K562 (cell line): ENCODE measurements around the gene CYP4F3. TPM values are rescaled to one million over a fixed set of nuclear protein-coding genes. Genes with fewer than 3 reads are reported as not detected.

Experiments used
- ATAC-seq: fragments of 200-7000 bp; cut with Tn5 transposase; 3 replicates; pipeline ENCODE4 v1.9.1; 2020; ENCODE audit warnings: moderate library complexity
- BruUV-seq: library from RNA; stranded (reverse); fragments of 400-500 nt; replicated peaks from 2 replicates; lab custom pipeline; 2021; lab: Mats Ljungman, UMichigan
- CTCF ChIA-PET: fragments of 300-600 bp; formaldehyde crosslinking; extraction: SDS; loops from one replicate; lab custom pipeline; 2021; ENCODE audit warnings: low intra/inter-chr PET ratio; lab: Yijun Ruan, JAX
- POLR2A ChIA-PET: fragments of 300-600, 350-650 bp; sonication (Branson Sonifier 250); formaldehyde crosslinking; extraction: SDS; loops from one replicate; lab custom pipeline; 2021; ENCODE audit warnings: antibody characterized with exemption, inconsistent platforms; lab: Yijun Ruan, JAX
- DNase-seq, 4 experiments: peaks; one replicate each; pipeline versions ENCODE4 v3.0.0 to v3.0.0-alpha.2; 2011 to 2018; ENCODE audit warnings: low spot score in 3 of 4, mixed read lengths in 3 of 4; ENCODE audit errors: extremely low read depth in 1 of 4
- FAIRE-seq: peaks from 2 replicates; lab custom pipeline; 2011; peaks lifted over from hg19 to GRCh38; lab: Jason Lieb, UNC
- H2AFZ ChIP-seq: 2 replicates; pipeline ENCODE4 v1.6.0; 2011; ENCODE audit warnings: low read depth, low read length, control low read depth, inconsistent platforms
- H3K27ac ChIP-seq: fragments of 200-600 bp; 3 replicates; pipeline ENCODE4 v1.8.0; 2011; ENCODE audit warnings: low read depth, mild to moderate bottlenecking, control low read depth, inconsistent platforms, low read length, moderate library complexity, mixed read lengths; ENCODE audit errors: extremely low read depth
- H3K27me3 ChIP-seq, 2 experiments: fragments of 300-600 bp in 1 of 2; 2 replicates in 1 of 2; 3 replicates in 1 of 2; pipeline versions ENCODE4 v1.6.0 to v1.8.0; 2011; ENCODE audit warnings: inconsistent platforms in 2 of 2, low read length in 2 of 2, mild to moderate bottlenecking in 1 of 2, mixed read lengths in 1 of 2, moderate library complexity in 1 of 2; ENCODE audit not compliant: control insufficient read depth in 2 of 2, insufficient read depth in 2 of 2
- H3K36me3 ChIP-seq: fragments of 300-600 bp; 3 replicates; pipeline ENCODE4 v1.8.0; 2011; ENCODE audit warnings: mild to moderate bottlenecking, low read length, inconsistent platforms; ENCODE audit not compliant: control insufficient read depth, insufficient read depth
- H3K4me1 ChIP-seq, 2 experiments: fragments of 200-600 bp in 1 of 2; replicated peaks in 1 of 2; 2 replicates in 1 of 2; 3 replicates in 1 of 2; pipeline versions ENCODE4 v1.5.1 to v1.8.0; 2011; ENCODE audit warnings: inconsistent platforms in 2 of 2, low read length in 2 of 2, mild to moderate bottlenecking in 1 of 2, mixed read lengths in 1 of 2, moderate library complexity in 1 of 2; ENCODE audit not compliant: control insufficient read depth in 2 of 2, insufficient read depth in 2 of 2
- H3K4me2 ChIP-seq: 2 replicates; pipeline ENCODE4 v1.6.1; 2011; ENCODE audit warnings: low read length, control low read depth, inconsistent platforms, mixed read lengths; ENCODE audit not compliant: insufficient read depth
- H3K4me3 ChIP-seq: fragments of 200-600 bp; sonication (generic), shearing (Covaris generic); 2 replicates; pipeline ENCODE4 v1.5.1; 2016; ENCODE audit warnings: control low read depth, inconsistent platforms
- H3K79me2 ChIP-seq: fragments of 200-600 bp; 3 replicates; pipeline ENCODE4 v1.8.0; 2011; ENCODE audit warnings: low read length, inconsistent platforms; ENCODE audit not compliant: control insufficient read depth, insufficient read depth
- H3K9ac ChIP-seq, 2 experiments: 2 replicates each; pipeline versions ENCODE4 v1.6.0 to v1.6.1; 2011; ENCODE audit warnings: low read depth in 2 of 2, low read length in 2 of 2, control low read depth in 1 of 2, inconsistent platforms in 1 of 2, mild to moderate bottlenecking in 1 of 2, mixed read lengths in 1 of 2; ENCODE audit not compliant: insufficient read depth in 1 of 2
- H3K9me1 ChIP-seq: one replicate; pipeline ENCODE4 v1.6.0; 2011; ENCODE audit warnings: inconsistent platforms, mild to moderate bottlenecking, low read length, moderate library complexity; ENCODE audit not compliant: control insufficient read depth, insufficient read depth
- H3K9me3 ChIP-seq: replicated peaks from 2 replicates; pipeline ENCODE4 v1.5.1; 2011; ENCODE audit warnings: low read depth, low read length, inconsistent platforms; ENCODE audit not compliant: control insufficient read depth, insufficient read depth
- H4K20me1 ChIP-seq: replicated peaks from 2 replicates; pipeline ENCODE4 v1.6.1; 2011; ENCODE audit warnings: low read length, inconsistent platforms, mixed read lengths; ENCODE audit not compliant: control insufficient read depth, insufficient read depth
- ERF ChIP-seq: fragments of 450-650 bp; formaldehyde crosslinking; IDR thresholded peaks from 2 replicates; pipeline ENCODE4 v1.4.0; 2020; ENCODE audit warnings: mild to moderate bottlenecking, mixed read lengths
- HDAC6 ChIP-seq: IDR thresholded peaks from 2 replicates; pipeline ENCODE4 v1.6.1; 2012; ENCODE audit warnings: low read depth, mild to moderate bottlenecking, control low read depth, inconsistent platforms, low read length, moderate library complexity
- L3MBTL2 ChIP-seq: fragments of 450-650 bp; IDR thresholded peaks from 2 replicates; pipeline ENCODE4 v1.6.1; 2016; ENCODE audit warnings: mild to moderate bottlenecking, moderate library complexity
- NBN ChIP-seq: fragments of 450-650 bp; IDR thresholded peaks from 2 replicates; pipeline ENCODE4 v1.6.1; 2016; ENCODE audit warnings: low read depth, mild to moderate bottlenecking
- NEUROD1 ChIP-seq: fragments of 150-350 bp; IDR thresholded peaks from 2 replicates; pipeline ENCODE4 v1.6.1; 2014; ENCODE audit warnings: borderline replicate concordance, low read length, low read depth; ENCODE audit not compliant: partially characterized antibody
- ZNF57 ChIP-seq: fragments of 450-650 bp; formaldehyde crosslinking; IDR thresholded peaks from 2 replicates; pipeline ENCODE4 v1.4.0; 2020; ENCODE audit warnings: mild to moderate bottlenecking, moderate library complexity
- ZNF583 ChIP-seq: fragments of 250-450 bp; sonication (Bioruptor Pico); IDR thresholded peaks from 2 replicates; pipeline ENCODE4 v1.4.0; 2020
- ZNF584 ChIP-seq: fragments of 200-800 bp; sonication (Bioruptor generic); IDR thresholded peaks from 2 replicates; pipeline ENCODE4 v1.6.1; 2016; ENCODE audit warnings: low read depth, mild to moderate bottlenecking, missing genetic modification characterization, missing compliant biosample characterization
- ZNF668 ChIP-seq: fragments of 250-450 bp; sonication (Bioruptor Pico); IDR thresholded peaks from 2 replicates; pipeline ENCODE4 v1.8.0; 2022; ENCODE audit warnings: mild to moderate bottlenecking, inconsistent platforms
- ZNF77 ChIP-seq: fragments of 250-450 bp; sonication (Bioruptor Pico); IDR thresholded peaks from 2 replicates; pipeline ENCODE4 v1.5.0; 2020
- WGBS: fragments of 100-300 bp; shearing (Covaris generic); methylation state at CpG from one replicate; pipeline ENCODE4 v1.1.6; 2016; ENCODE audit warnings: low coverage, mixed read lengths; ENCODE audit not compliant: insufficient coverage; ENCODE audit errors: missing lambda C conversion rate; 5-methylcytosine and 5-hydroxymethylcytosine counted together
- in situ Hi-C: fragments of 300-500 bp; cut with MboI; formaldehyde crosslinking; loops from 4 replicates; pipeline ENCODE4 v1.15.0; 2018; ENCODE audit warnings: inconsistent platforms, mixed read lengths
- intact Hi-C: fragments of 100-400 bp; cut with micrococcal nuclease; formaldehyde crosslinking; loops from 2 replicates; pipeline ENCODE4 v1.14.2; 2022
- polyA plus RNA-seq, 8 experiments: library from polyadenylated mRNA; depleted of rRNA in 4 of 8; stranded (reverse) in 5 of 8; unstranded in 3 of 8; fragments of >200 nt; fragmentation: Nextera tagmentation in 2 of 8; fragmentation: Illumina TruSeq in 1 of 8; extraction: Ambion mirVana in 2 of 8; extraction: Trizol in 1 of 8; gene quantifications; 2 replicates each; pipeline versions ENCODE4 v1.2.1 to v1.2.3, GENCODE V29; 2011 to 2014; ENCODE audit warnings: inconsistent platforms in 1 of 8, missing spikeins in 1 of 8
- total RNA-seq, 7 experiments: library from RNA; depleted of rRNA in 6 of 7; stranded (reverse); fragments of >200 nt in 6 of 7; fragmentation: Illumina TruSeq in 2 of 7; extraction: Trizol in 2 of 7; gene quantifications; 2 replicates each; pipeline versions ENCODE4 v1.2.1 to v1.2.3, GENCODE V29; 2011 to 2021; ENCODE audit warnings: low replicate concordance in 1 of 7
- TF ChIP-seq, protein P1 (sequence below): sonication (generic); formaldehyde crosslinking; IDR thresholded peaks from 2 replicates; pipeline ENCODE4 v1.8.0; 2022; ENCODE audit warnings: missing genetic modification reagents, mild to moderate bottlenecking, moderate library complexity, borderline replicate concordance
- TF ChIP-seq, protein P2 (sequence below): sonication (generic); formaldehyde crosslinking; IDR thresholded peaks from 2 replicates; pipeline ENCODE4 v1.8.1; 2023; ENCODE audit warnings: mild to moderate bottlenecking, missing genetic modification reagents
- TF ChIP-seq, protein P3 (sequence below): fragments of 250-450 bp; sonication (Bioruptor Pico); IDR thresholded peaks from 2 replicates; pipeline ENCODE4 v1.5.0; 2021
- TF ChIP-seq, protein P4 (sequence below): fragments of 250-450 bp; sonication (Bioruptor Pico); IDR thresholded peaks from 2 replicates; pipeline ENCODE4 v1.4.0; 2020; ENCODE audit warnings: mild to moderate bottlenecking, moderate library complexity

Gene CYP4F3
- total and polyA plus RNA-seq, 9 of the 15 experiments (the other 6 are each of a cell fraction or from before 2014, with no cell fraction given) = 0.01 to 0.40 (median 0.16) TPM; not detected in 6

DNA sequence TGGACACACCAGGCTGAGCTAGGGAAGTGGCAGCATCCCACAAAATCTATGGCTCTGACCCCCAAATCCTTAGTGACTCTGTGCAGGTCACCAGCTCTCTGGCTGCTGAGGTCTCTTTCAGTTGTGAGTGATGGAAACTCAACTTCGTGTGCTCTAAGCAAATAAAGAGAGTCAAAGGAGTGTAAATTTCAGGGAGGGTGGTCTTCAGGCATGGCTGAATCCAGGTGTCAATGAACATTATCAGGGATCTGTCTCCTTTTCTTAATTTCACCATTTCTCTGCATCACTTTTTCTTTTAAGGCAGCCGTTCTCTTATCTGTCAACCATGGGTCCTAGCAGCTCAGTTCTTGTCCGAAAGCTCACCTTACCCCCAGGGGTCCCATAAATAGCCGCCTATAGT is 38.4 kb downstream of the CYP4F3 start:
- in situ Hi-C loops (loop anchor here (5.0 kb wide), 1 partner anchor 98 kb away; no protein-coding TSS in a partner anchor), intact Hi-C loops (no loop called here)
- no peaks in the 10 kb centered on the region for H3K9me3 ChIP-seq
- no peaks in the 10 kb centered on the region for H3K36me3 ChIP-seq
- FAIRE-seq (no peak), ATAC-seq (no peak), DNase-seq (no peak)
- WGBS = 4% methylated on average over 4 of the region's 4 CpGs
- no peaks in the 10 kb centered on the region; a peak in 1 of 5 replicates for H3K27me3 ChIP-seq
- no TSS peak for BruUV-seq
- no peak overlapping the region for H3K9ac ChIP-seq
- no peaks in the 10 kb centered on the region for H3K4me1 ChIP-seq
- no peak overlapping the region for H3K4me2 ChIP-seq
- H3K9me1 ChIP-seq = no peaks in the 10 kb centered on the region
- no peak overlapping the region for H2AFZ ChIP-seq
- no peak overlapping the region for H3K4me3 ChIP-seq
- no peaks in the 10 kb centered on the region for H3K79me2 ChIP-seq
- POLR2A ChIA-PET = interaction anchor here (1.4 kb wide), 1 partner anchor 38 kb away, joined by 4 read pairs; the partner anchor contains the start of gene CYP4F3
- no peaks in the 10 kb centered on the region for H4K20me1 ChIP-seq
- H3K27ac ChIP-seq = no peak overlapping the region
- CTCF ChIA-PET = no interaction called here
- TF ChIP-seq ZNF584 (CRISPR knock-in tag) (no peak), HDAC6 (no peak), L3MBTL2 (no peak), ZNF57 (CRISPR knock-in tag) (no peak), ZNF583 (CRISPR knock-in tag) (no peak), NEUROD1 (no peak), ZNF668 (CRISPR knock-in tag) (no peak), ERF (CRISPR knock-in tag) (no peak), NBN (no peak), ZNF77 (CRISPR knock-in tag) (no peak)
- TF ChIP-seq, protein P1, sequence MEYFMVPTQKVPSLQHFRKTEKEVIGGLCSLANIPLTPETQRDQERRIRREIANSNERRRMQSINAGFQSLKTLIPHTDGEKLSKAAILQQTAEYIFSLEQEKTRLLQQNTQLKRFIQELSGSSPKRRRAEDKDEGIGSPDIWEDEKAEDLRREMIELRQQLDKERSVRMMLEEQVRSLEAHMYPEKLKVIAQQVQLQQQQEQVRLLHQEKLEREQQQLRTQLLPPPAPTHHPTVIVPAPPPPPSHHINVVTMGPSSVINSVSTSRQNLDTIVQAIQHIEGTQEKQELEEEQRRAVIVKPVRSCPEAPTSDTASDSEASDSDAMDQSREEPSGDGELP (CRISPR knock-in tag) = no peak
- TF ChIP-seq, protein P2, sequence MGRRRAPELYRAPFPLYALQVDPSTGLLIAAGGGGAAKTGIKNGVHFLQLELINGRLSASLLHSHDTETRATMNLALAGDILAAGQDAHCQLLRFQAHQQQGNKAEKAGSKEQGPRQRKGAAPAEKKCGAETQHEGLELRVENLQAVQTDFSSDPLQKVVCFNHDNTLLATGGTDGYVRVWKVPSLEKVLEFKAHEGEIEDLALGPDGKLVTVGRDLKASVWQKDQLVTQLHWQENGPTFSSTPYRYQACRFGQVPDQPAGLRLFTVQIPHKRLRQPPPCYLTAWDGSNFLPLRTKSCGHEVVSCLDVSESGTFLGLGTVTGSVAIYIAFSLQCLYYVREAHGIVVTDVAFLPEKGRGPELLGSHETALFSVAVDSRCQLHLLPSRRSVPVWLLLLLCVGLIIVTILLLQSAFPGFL (CRISPR knock-in tag) = no peak
- TF ChIP-seq, protein P3, sequence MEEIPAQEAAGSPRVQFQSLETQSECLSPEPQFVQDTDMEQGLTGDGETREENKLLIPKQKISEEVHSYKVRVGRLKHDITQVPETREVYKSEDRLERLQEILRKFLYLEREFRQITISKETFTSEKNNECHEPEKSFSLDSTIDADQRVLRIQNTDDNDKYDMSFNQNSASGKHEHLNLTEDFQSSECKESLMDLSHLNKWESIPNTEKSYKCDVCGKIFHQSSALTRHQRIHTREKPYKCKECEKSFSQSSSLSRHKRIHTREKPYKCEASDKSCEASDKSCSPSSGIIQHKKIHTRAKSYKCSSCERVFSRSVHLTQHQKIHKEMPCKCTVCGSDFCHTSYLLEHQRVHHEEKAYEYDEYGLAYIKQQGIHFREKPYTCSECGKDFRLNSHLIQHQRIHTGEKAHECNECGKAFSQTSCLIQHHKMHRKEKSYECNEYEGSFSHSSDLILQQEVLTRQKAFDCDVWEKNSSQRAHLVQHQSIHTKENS (CRISPR knock-in tag) = no peak
- TF ChIP-seq, protein P4, sequence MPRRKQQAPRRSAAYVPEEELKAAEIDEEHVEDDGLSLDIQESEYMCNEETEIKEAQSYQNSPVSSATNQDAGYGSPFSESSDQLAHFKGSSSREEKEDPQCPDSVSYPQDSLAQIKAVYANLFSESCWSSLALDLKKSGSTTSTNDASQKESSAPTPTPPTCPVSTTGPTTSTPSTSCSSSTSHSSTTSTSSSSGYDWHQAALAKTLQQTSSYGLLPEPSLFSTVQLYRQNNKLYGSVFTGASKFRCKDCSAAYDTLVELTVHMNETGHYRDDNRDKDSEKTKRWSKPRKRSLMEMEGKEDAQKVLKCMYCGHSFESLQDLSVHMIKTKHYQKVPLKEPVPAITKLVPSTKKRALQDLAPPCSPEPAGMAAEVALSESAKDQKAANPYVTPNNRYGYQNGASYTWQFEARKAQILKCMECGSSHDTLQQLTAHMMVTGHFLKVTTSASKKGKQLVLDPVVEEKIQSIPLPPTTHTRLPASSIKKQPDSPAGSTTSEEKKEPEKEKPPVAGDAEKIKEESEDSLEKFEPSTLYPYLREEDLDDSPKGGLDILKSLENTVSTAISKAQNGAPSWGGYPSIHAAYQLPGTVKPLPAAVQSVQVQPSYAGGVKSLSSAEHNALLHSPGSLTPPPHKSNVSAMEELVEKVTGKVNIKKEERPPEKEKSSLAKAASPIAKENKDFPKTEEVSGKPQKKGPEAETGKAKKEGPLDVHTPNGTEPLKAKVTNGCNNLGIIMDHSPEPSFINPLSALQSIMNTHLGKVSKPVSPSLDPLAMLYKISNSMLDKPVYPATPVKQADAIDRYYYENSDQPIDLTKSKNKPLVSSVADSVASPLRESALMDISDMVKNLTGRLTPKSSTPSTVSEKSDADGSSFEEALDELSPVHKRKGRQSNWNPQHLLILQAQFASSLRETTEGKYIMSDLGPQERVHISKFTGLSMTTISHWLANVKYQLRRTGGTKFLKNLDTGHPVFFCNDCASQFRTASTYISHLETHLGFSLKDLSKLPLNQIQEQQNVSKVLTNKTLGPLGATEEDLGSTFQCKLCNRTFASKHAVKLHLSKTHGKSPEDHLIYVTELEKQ (CRISPR knock-in tag) = no peak
